Activated CD8-positive, alpha-beta memory T cell treated with anti-CD3 and anti-CD28 coated beads for 1 hour (primary cell): ENCODE data around the gene NKTR.

Experiments used
- DNase-seq, 2 donors: peaks; one replicate each; pipeline ENCODE4 v3.0.0-alpha.2; 2020; ENCODE audit warnings: low read depth in 1 of 2; ENCODE audit errors: extremely low read depth in 1 of 2

NKTR gene

GRCh38 chr3:42692667-42693529, 92.4 kb downstream of the NKTR start:
- DNase-seq = no peak

- DNase-seq = no peak
Observed at GRCh38 chr3:42693530-42693930, 93.0 kb downstream of the NKTR start.

- DNase-seq = no peak
Observed at GRCh38 chr3:42694366-42694765, 93.9 kb downstream of the NKTR start.

GRCh38 chr3:42696356-42697288, 96.1 kb downstream of the NKTR start:
- no peak for DNase-seq

- DNase-seq = no peak
Observed at GRCh38 chr3:42697289-42698051, 97.0 kb downstream of the NKTR start.
